SK-N-SH (cell line): Measurements from ENCODE around the gene VCAM1. TPM values are rescaled to one million over a fixed set of nuclear protein-coding genes. Genes with fewer than 3 reads are reported as not detected.

ENCODE experiments used
- CTCF ChIA-PET: fragments of 300-600, 350-600 bp; formaldehyde crosslinking; extraction: SDS; loops from one replicate; lab custom pipeline; 2021; lab: Yijun Ruan, JAX
- POLR2A ChIA-PET: fragments of 350-600 bp; sonication (Branson Sonifier 250); formaldehyde crosslinking; extraction: SDS; loops from one replicate; lab custom pipeline; 2020; ENCODE audit warnings: antibody characterized with exemption, inconsistent platforms; lab: Yijun Ruan, JAX
- DNase-seq: peaks from one replicate; pipeline ENCODE4 v3.0.0; 2012
- H2AFZ ChIP-seq: fragments of 200-600 bp; sonication (generic); 2 replicates; pipeline ENCODE4 v1.8.1; 2016; ENCODE audit warnings: antibody characterized with exemption, mild to moderate bottlenecking, low read depth
- H3F3A ChIP-seq: fragments of 200-600 bp; sonication (generic); replicated peaks from 2 replicates; pipeline ENCODE3; 2016; ENCODE audit warnings: antibody characterized with exemption, mild to moderate bottlenecking; ENCODE audit not compliant: insufficient read depth
- H3K27ac ChIP-seq, 2 experiments: fragments of 200-500 bp in 1 of 2; fragments of 200-600 bp in 1 of 2; sonication (Bioruptor generic) in 1 of 2; sonication (generic), shearing (Covaris generic) in 1 of 2; 2 replicates each; pipeline versions ENCODE4 v1.5.1 to v1.6.1; 2014 to 2016; ENCODE audit warnings: low read depth in 2 of 2, inconsistent platforms in 1 of 2, low read length in 1 of 2, mild to moderate bottlenecking in 1 of 2, mixed read lengths in 1 of 2
- H3K27me3 ChIP-seq: fragments of 200-600 bp; sonication (generic), shearing (Covaris generic); 2 replicates; pipeline ENCODE4 v1.6.1; 2016; ENCODE audit warnings: mixed run types; ENCODE audit not compliant: insufficient read depth
- H3K36me3 ChIP-seq, 2 experiments: fragments of 200-500 bp in 1 of 2; fragments of 200-600 bp in 1 of 2; sonication (Bioruptor generic) in 1 of 2; sonication (generic) in 1 of 2; replicated peaks in 1 of 2; 2 replicates each; pipeline versions ENCODE3 to v1.5.1; 2014 to 2016; ENCODE audit warnings: low read length in 1 of 2, mild to moderate bottlenecking in 1 of 2; ENCODE audit not compliant: insufficient read depth in 2 of 2, control insufficient read depth in 1 of 2
- H3K4me1 ChIP-seq, 2 experiments: fragments of 200-500 bp in 1 of 2; fragments of 200-600 bp in 1 of 2; sonication (Bioruptor generic) in 1 of 2; sonication (generic), shearing (Covaris generic) in 1 of 2; 2 replicates each; pipeline versions ENCODE4 v1.5.1 to v1.6.1; 2014 to 2016; ENCODE audit warnings: low read depth in 1 of 2, low read length in 1 of 2, mixed run types in 1 of 2; ENCODE audit not compliant: insufficient read depth in 2 of 2, control insufficient read depth in 1 of 2
- H3K4me2 ChIP-seq: fragments of 200-600 bp; sonication (generic), shearing (Covaris generic); 2 replicates; pipeline ENCODE4 v1.6.1; 2017; ENCODE audit warnings: mixed run types
- H3K4me3 ChIP-seq, 2 experiments: fragments of 200-500 bp in 1 of 2; fragments of 200-600 bp in 1 of 2; sonication (Bioruptor generic) in 1 of 2; sonication (generic), shearing (Covaris generic) in 1 of 2; 2 replicates each; pipeline versions ENCODE4 v1.5.1 to v1.8.1; 2014 to 2016; ENCODE audit warnings: low read depth in 2 of 2, inconsistent platforms in 1 of 2, low read length in 1 of 2, mild to moderate bottlenecking in 1 of 2, mixed read lengths in 1 of 2, moderate library complexity in 1 of 2
- H3K79me2 ChIP-seq: fragments of 200-600 bp; sonication (generic); 2 replicates; pipeline ENCODE4 v1.8.1; 2017; ENCODE audit warnings: mild to moderate bottlenecking; ENCODE audit not compliant: insufficient read depth
- H3K9ac ChIP-seq: fragments of 200-600 bp; sonication (generic); 2 replicates; pipeline ENCODE4 v1.6.1; 2017; ENCODE audit warnings: mixed run types
- H3K9me2 ChIP-seq: fragments of 200-600 bp; sonication (generic); 2 replicates; pipeline ENCODE4 v1.6.1; 2017; ENCODE audit warnings: mixed run types
- H3K9me3 ChIP-seq: fragments of 200-600 bp; sonication (generic); 2 replicates; pipeline ENCODE4 v1.6.1; 2017; ENCODE audit warnings: mixed run types, mild to moderate bottlenecking, moderate library complexity
- H4K20me1 ChIP-seq: fragments of 200-600 bp; sonication (generic); 2 replicates; pipeline ENCODE4 v1.6.1; 2017; ENCODE audit warnings: mild to moderate bottlenecking, mixed run types; ENCODE audit not compliant: insufficient read depth
- ELF1 ChIP-seq: IDR thresholded peaks from 2 replicates; pipeline ENCODE4 v1.4.0; 2012
- EP300 ChIP-seq, 2 experiments: IDR thresholded peaks; 2 replicates each; pipeline versions ENCODE4 v1.4.0 to v1.6.1; 2012; ENCODE audit warnings: borderline replicate concordance in 1 of 2, low read depth in 1 of 2, low read length in 1 of 2
- EZH2phosphoT487 ChIP-seq: fragments of 200-600 bp; sonication (generic); IDR thresholded peaks from 2 replicates; pipeline ENCODE4 v1.6.1; 2017; ENCODE audit warnings: low read depth, mixed run types, mild to moderate bottlenecking, antibody characterized with exemption, moderate library complexity, borderline replicate concordance
- FOXJ3 ChIP-seq: sonication (generic); formaldehyde crosslinking; IDR thresholded peaks from 2 replicates; pipeline ENCODE4 v1.5.1; 2020; ENCODE audit warnings: mild to moderate bottlenecking, missing genetic modification reagents
- FOXM1 ChIP-seq: IDR thresholded peaks from 2 replicates; pipeline ENCODE4 v1.4.0; 2012; ENCODE audit warnings: low read depth, mild to moderate bottlenecking
- GATA2 ChIP-seq: sonication (generic); formaldehyde crosslinking; IDR thresholded peaks from 2 replicates; pipeline ENCODE4 v1.5.0; 2020; ENCODE audit warnings: mild to moderate bottlenecking, missing genetic modification reagents
- JUND ChIP-seq: IDR thresholded peaks from 2 replicates; pipeline ENCODE4 v1.4.0; 2012
- MEF2A ChIP-seq: IDR thresholded peaks from 2 replicates; pipeline ENCODE4 v1.4.0; 2012; ENCODE audit warnings: low read depth, borderline replicate concordance
- MXI1 ChIP-seq: IDR thresholded peaks from 2 replicates; pipeline ENCODE4 v1.6.1; 2012; ENCODE audit warnings: mild to moderate bottlenecking, low read depth, low read length, improper control_type of control experiment
- POLR2AphosphoS5 ChIP-seq: IDR thresholded peaks from 2 replicates; pipeline ENCODE4 v1.6.1; 2012; ENCODE audit warnings: low read depth, low read length
- RAD21 ChIP-seq: IDR thresholded peaks from 2 replicates; pipeline ENCODE4 v1.6.1; 2012; ENCODE audit warnings: mild to moderate bottlenecking, low read length
- RCOR1 ChIP-seq: fragments of 150-350 bp; IDR thresholded peaks from 2 replicates; pipeline ENCODE4 v1.6.1; 2017; ENCODE audit warnings: antibody characterized with exemption, low read length
- RFX5 ChIP-seq: IDR thresholded peaks from 2 replicates; pipeline ENCODE4 v1.6.1; 2012; ENCODE audit warnings: mild to moderate bottlenecking, improper control_type of control experiment, low read length
- TAF1 ChIP-seq: IDR thresholded peaks from 2 replicates; pipeline ENCODE4 v1.6.1; 2012; ENCODE audit warnings: low read depth, mild to moderate bottlenecking, low read length, moderate library complexity, borderline replicate concordance
- TCF12 ChIP-seq: IDR thresholded peaks from 2 replicates; pipeline ENCODE4 v1.4.0; 2012
- TEAD4 ChIP-seq: IDR thresholded peaks from 2 replicates; pipeline ENCODE4 v1.4.0; 2012; ENCODE audit warnings: mild to moderate bottlenecking, borderline replicate concordance; ENCODE audit not compliant: insufficient read depth
- USF1 ChIP-seq: IDR thresholded peaks from 2 replicates; pipeline ENCODE4 v1.4.0; 2012; ENCODE audit warnings: low read depth, borderline replicate concordance
- USF2 ChIP-seq: fragments of 150-350 bp; IDR thresholded peaks from 2 replicates; pipeline ENCODE4 v1.6.1; 2017; ENCODE audit warnings: antibody characterized with exemption, low read length, low read depth, borderline replicate concordance
- YY1 ChIP-seq: IDR thresholded peaks from 2 replicates; pipeline ENCODE4 v1.4.0; 2012; ENCODE audit warnings: low read depth, mild to moderate bottlenecking
- WGBS: methylation state at CpG from one replicate; pipeline ENCODE4 v1.1.6; 2017; ENCODE audit warnings: low lambda C conversion rate; 5-methylcytosine and 5-hydroxymethylcytosine counted together
- polyA plus RNA-seq, 3 experiments: library from polyadenylated mRNA; depleted of rRNA; stranded (reverse); fragments of >200 nt; gene quantifications; 2 replicates each; pipeline ENCODE4 v1.2.3, GENCODE V29; 2012
- TF ChIP-seq, protein P1 (sequence below): fragments of 150-350 bp; IDR thresholded peaks from 2 replicates; pipeline ENCODE4 v1.6.1; 2016; ENCODE audit warnings: mild to moderate bottlenecking, low read depth, low read length

The VCAM1 gene
- polyA plus RNA-seq, 1 of the 3 experiments (the other 2 are of a cell fraction), result 5.0 TPM

GRCh38 chr1:100700586-100700985 lies 19.0 kb upstream of the VCAM1 start:
- Histone ChIP-seq H3K9ac (no peak overlapping the region), H3K79me2 (no peaks in the 10 kb centered on the region), H3K27ac (peak overlapping the region in 1 of 2 experiments; percentile 67; a peak in 1 of 4 replicates), H3K4me3 (no peak overlapping the region), H3K9me2 (no peaks in the 10 kb centered on the region), H3K27me3 (no peaks in the 10 kb centered on the region), H3K4me1 (peaks cover 0 to 10% of the 10 kb centered on the region in 2 experiments; a peak in 1 of 4 replicates), H2AFZ (no peak overlapping the region), H3K36me3 (no peaks in the 10 kb centered on the region), H3F3A (no peaks in the 10 kb centered on the region), H4K20me1 (no peaks in the 10 kb centered on the region), H3K9me3 (no peaks in the 10 kb centered on the region), H3K4me2 (no peak overlapping the region)
- ChIA-PET POLR2A (no interaction called here), CTCF (no interaction called here)
- no peak for DNase-seq
- no peak for TF ChIP-seq EZH2phosphoT487
- TF ChIP-seq TCF12, result no peak
- 87% methylated on average over 4 of the region's 4 CpGs for whole genome bisulfite sequencing

GRCh38 chr1:100703052-100703451 lies 16.5 kb upstream of the VCAM1 start:
- Histone ChIP-seq H3K9me2 (no peaks in the 10 kb centered on the region), H3K36me3 (no peaks in the 10 kb centered on the region), H3K27me3 (no peaks in the 10 kb centered on the region), H3F3A (no peaks in the 10 kb centered on the region), H3K4me3 (no peak overlapping the region), H3K4me1 (peaks cover 0 to 10% of the 10 kb centered on the region in 2 experiments; a peak in 1 of 4 replicates), H4K20me1 (no peaks in the 10 kb centered on the region), H3K79me2 (no peaks in the 10 kb centered on the region), H2AFZ (no peak overlapping the region), H3K27ac (peak overlapping the region in 1 of 2 experiments; percentile 8; a peak in 1 of 4 replicates), H3K4me2 (no peak overlapping the region), H3K9ac (no peak overlapping the region), H3K9me3 (no peaks in the 10 kb centered on the region)
- 73% methylated on average over 2 of the region's 2 CpGs for WGBS
- no peak for DNase-seq
- ChIA-PET POLR2A (no interaction called here), CTCF (interaction anchor here (1.1 kb wide), 1 partner anchor 26 kb away, joined by 3 read pairs; no protein-coding TSS in a partner anchor)
- TF ChIP-seq EP300 (IDR thresholded peaks at IDR 0.05; ENCODE audit: borderline replicate concordance in 1 of 2, low read depth in 1 of 2, low read length in 1 of 2), result no peak
- TF ChIP-seq TEAD4, result no peak
- TF ChIP-seq, protein P1, sequence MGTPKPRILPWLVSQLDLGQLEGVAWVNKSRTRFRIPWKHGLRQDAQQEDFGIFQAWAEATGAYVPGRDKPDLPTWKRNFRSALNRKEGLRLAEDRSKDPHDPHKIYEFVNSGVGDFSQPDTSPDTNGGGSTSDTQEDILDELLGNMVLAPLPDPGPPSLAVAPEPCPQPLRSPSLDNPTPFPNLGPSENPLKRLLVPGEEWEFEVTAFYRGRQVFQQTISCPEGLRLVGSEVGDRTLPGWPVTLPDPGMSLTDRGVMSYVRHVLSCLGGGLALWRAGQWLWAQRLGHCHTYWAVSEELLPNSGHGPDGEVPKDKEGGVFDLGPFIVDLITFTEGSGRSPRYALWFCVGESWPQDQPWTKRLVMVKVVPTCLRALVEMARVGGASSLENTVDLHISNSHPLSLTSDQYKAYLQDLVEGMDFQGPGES, result no peak
- no peak for TF ChIP-seq FOXM1
- TF ChIP-seq POLR2AphosphoS5, result no peak
- TF ChIP-seq RAD21, result no peak
- no peak for TF ChIP-seq USF1
- no peak for TF ChIP-seq MEF2A
- TF ChIP-seq USF2, result no peak
- no peak for TF ChIP-seq GATA2
- TF ChIP-seq JUND, result no peak
- no peak for TF ChIP-seq TAF1
- no peak for TF ChIP-seq YY1
- no peak for TF ChIP-seq FOXJ3 (CRISPR knock-in tag)
- no peak for TF ChIP-seq RCOR1
- TF ChIP-seq MXI1, result no peak
- no peak for TF ChIP-seq ELF1
- no peak for TF ChIP-seq RFX5
- TF ChIP-seq EZH2phosphoT487, result no peak
